Measurements from ENCODE around the gene PHKG1. TPM values are rescaled to one million over a fixed set of nuclear protein-coding genes. Genes with fewer than 3 reads are reported as not detected.
"Not testable (repeated sequence)": the region's sequence is repeated elsewhere in the genome, so short reads cannot be mapped to it uniquely, and the experiment has no call there.

Gene PHKG1
- total RNA-seq (2014; rRNA removed; shearing (Covaris generic)): 0.21 and 0.50 TPM in 2 replicates

- H3K4me1 ChIP-seq (replicated peaks): peaks cover 4% of the 10 kb centered on the region
- H3K27ac ChIP-seq: no peak within 1 kb of the TSS
- H3K4me3 ChIP-seq: no peak within 1 kb of the TSS
- DNase-seq (ENCODE audit: low read depth in 1 of 2, low spot score in 2 of 2): peak; percentile 26 to 67
- no peaks in the 10 kb centered on the region for H3K27me3 ChIP-seq (replicated peaks)
- no peaks in the 10 kb centered on the region for H3K9me3 ChIP-seq (replicated peaks)
- peaks cover 7% of the 10 kb centered on the region; the same call in 1 of the 2 replicates for H3K36me3 ChIP-seq
These were observed at the start of gene PHKG1 for GRCh38 chr7:56092789-56093531. TSS of gene PHKG1 (minus strand) at chr7:56092952. CDS start at chr7:56088941, 4,011 bp downstream.

- not testable (repeated sequence) for H3K27me3 ChIP-seq (replicated peaks); H3K4me1 ChIP-seq (replicated peaks); DNase-seq (ENCODE audit: low read depth in 1 of 2, low spot score in 2 of 2); H3K27ac ChIP-seq; H3K9me3 ChIP-seq (replicated peaks); H3K4me3 ChIP-seq; H3K36me3 ChIP-seq
These were observed 38.3 kb upstream of the PHKG1 start for GRCh38 chr7:56131062-56131461.

GRCh38 chr7:56127241-56127975, 34.7 kb upstream of the PHKG1 start:
- Histone ChIP-seq H3K36me3 (no peaks in the 10 kb centered on the region), H3K4me1 (replicated peaks) (no peaks in the 10 kb centered on the region), H3K27ac (no peak overlapping the region), H3K4me3 (no peak overlapping the region), H3K27me3 (replicated peaks) (no peaks in the 10 kb centered on the region), H3K9me3 (replicated peaks) (no peaks in the 10 kb centered on the region)
- no peak for DNase-seq (ENCODE audit: low read depth in 1 of 2, low spot score in 2 of 2)

- Histone ChIP-seq H3K27me3 (replicated peaks) (no peaks in the 10 kb centered on the region), H3K9me3 (replicated peaks) (no peaks in the 10 kb centered on the region), H3K4me3 (no peak overlapping the region), H3K4me1 (replicated peaks) (no peaks in the 10 kb centered on the region), H3K36me3 (no peaks in the 10 kb centered on the region), H3K27ac (no peak overlapping the region)
- no peak for DNase-seq (ENCODE audit: low read depth in 1 of 2, low spot score in 2 of 2)
These were observed 33.1 kb upstream of the PHKG1 start for GRCh38 chr7:56125831-56126230.

GRCh38 chr7:56124981-56125380, 32.2 kb upstream of the PHKG1 start:
- Histone ChIP-seq H3K4me1 (replicated peaks) (no peaks in the 10 kb centered on the region), H3K27ac (no peak overlapping the region), H3K9me3 (replicated peaks) (no peaks in the 10 kb centered on the region), H3K4me3 (no peak overlapping the region), H3K27me3 (replicated peaks) (no peaks in the 10 kb centered on the region), H3K36me3 (no peaks in the 10 kb centered on the region)
- no peak for DNase-seq (ENCODE audit: low read depth in 1 of 2, low spot score in 2 of 2)

- no peak for DNase-seq (ENCODE audit: low read depth in 1 of 2, low spot score in 2 of 2)
- no peak overlapping the region for H3K27ac ChIP-seq
- H3K27me3 ChIP-seq (replicated peaks): no peaks in the 10 kb centered on the region
- no peaks in the 10 kb centered on the region for H3K9me3 ChIP-seq (replicated peaks)
- H3K4me3 ChIP-seq: no peak overlapping the region
- no peaks in the 10 kb centered on the region for H3K4me1 ChIP-seq (replicated peaks)
- no peaks in the 10 kb centered on the region for H3K36me3 ChIP-seq
These were observed 28.7 kb upstream of the PHKG1 start for GRCh38 chr7:56121440-56121839.

GRCh38 chr7:56115852-56116538, 23.2 kb upstream of the PHKG1 start, which contains the start of gene NUPR2:
TSS of gene NUPR2 (minus strand) at chr7:56116417. CDS start at chr7:56116314, 103 bp downstream.
- Histone ChIP-seq H3K27ac (no peak within 1 kb of the TSS), H3K27me3 (replicated peaks) (no peaks in the 10 kb centered on the region), H3K9me3 (replicated peaks) (no peaks in the 10 kb centered on the region), H3K36me3 (no peaks in the 10 kb centered on the region), H3K4me1 (replicated peaks) (no peaks in the 10 kb centered on the region), H3K4me3 (no peak within 1 kb of the TSS)
- no peak for DNase-seq (ENCODE audit: low read depth in 1 of 2, low spot score in 2 of 2)

GRCh38 chr7:56112244-56112643, 19.5 kb upstream of the PHKG1 start:
- not testable (repeated sequence) for H3K4me1 ChIP-seq (replicated peaks); H3K36me3 ChIP-seq; H3K27me3 ChIP-seq (replicated peaks); H3K9me3 ChIP-seq (replicated peaks); H3K27ac ChIP-seq; DNase-seq (ENCODE audit: low read depth in 1 of 2, low spot score in 2 of 2); H3K4me3 ChIP-seq

- peaks cover 5% of the 10 kb centered on the region; the same call in 1 of the 2 replicates for H3K36me3 ChIP-seq
- no peaks in the 10 kb centered on the region for H3K9me3 ChIP-seq (replicated peaks)
- no peaks in the 10 kb centered on the region for H3K27me3 ChIP-seq (replicated peaks)
- H3K4me3 ChIP-seq: no peak overlapping the region
- DNase-seq (ENCODE audit: low read depth in 1 of 2, low spot score in 2 of 2): no peak
- no peaks in the 10 kb centered on the region; the same call in 1 of the 2 replicates for H3K4me1 ChIP-seq (replicated peaks)
- H3K27ac ChIP-seq: no peak overlapping the region
These were observed 17.9 kb upstream of the PHKG1 start for GRCh38 chr7:56110611-56111010.

GRCh38 chr7:56107954-56108258, 15.2 kb upstream of the PHKG1 start:
- DNase-seq (ENCODE audit: low read depth in 1 of 2, low spot score in 2 of 2): no peak
- peaks cover 29% of the 10 kb centered on the region for H3K36me3 ChIP-seq
- H3K4me1 ChIP-seq (replicated peaks): peaks cover 6% of the 10 kb centered on the region; the same call in 1 of the 2 replicates
- no peak overlapping the region for H3K27ac ChIP-seq
- H3K4me3 ChIP-seq: no peak overlapping the region
- H3K27me3 ChIP-seq (replicated peaks): no peaks in the 10 kb centered on the region
- no peaks in the 10 kb centered on the region for H3K9me3 ChIP-seq (replicated peaks)

GRCh38 chr7:56106108-56107073, 13.6 kb upstream of the PHKG1 start, which contains the start of gene CHCHD2:
TSS of gene CHCHD2 (minus strand) at chr7:56106476. CDS start at chr7:56106413, 63 bp downstream.
- Histone ChIP-seq H3K27me3 (replicated peaks) (no peaks in the 10 kb centered on the region), H3K4me1 (replicated peaks) (peaks cover 6% of the 10 kb centered on the region; the same call in 1 of the 2 replicates), H3K4me3 (peak within 1 kb of the TSS; percentile 74), H3K9me3 (replicated peaks) (no peaks in the 10 kb centered on the region), H3K36me3 (peaks cover 44% of the 10 kb centered on the region), H3K27ac (peak within 1 kb of the TSS; percentile 86)
- peak; percentile 93 to 98 for DNase-seq (ENCODE audit: low read depth in 1 of 2, low spot score in 2 of 2)

GRCh38 chr7:56105508-56105907, 12.8 kb upstream of the PHKG1 start:
- peak in 1 of 2 experiments; percentile 47 for DNase-seq (ENCODE audit: low read depth in 1 of 2, low spot score in 2 of 2)
- Histone ChIP-seq H3K4me1 (replicated peaks) (peaks cover 6% of the 10 kb centered on the region; the same call in 1 of the 2 replicates), H3K4me3 (peak overlapping the region; percentile 74), H3K36me3 (peaks cover 53% of the 10 kb centered on the region), H3K9me3 (replicated peaks) (no peaks in the 10 kb centered on the region), H3K27me3 (replicated peaks) (no peaks in the 10 kb centered on the region), H3K27ac (peak overlapping the region; percentile 86)

- H3K4me1 ChIP-seq (replicated peaks); DNase-seq (ENCODE audit: low read depth in 1 of 2, low spot score in 2 of 2); H3K9me3 ChIP-seq (replicated peaks); H3K27ac ChIP-seq; H3K27me3 ChIP-seq (replicated peaks); H3K4me3 ChIP-seq: not testable (repeated sequence)
- H3K36me3 ChIP-seq: peaks cover 67% of the 10 kb centered on the region
These were observed 11.4 kb upstream of the PHKG1 start for GRCh38 chr7:56104138-56104537.

All from SJSA1 (cell line).